Fibroblast of lung (primary cell): ENCODE results near the gene P3H1.

ENCODE experiments used
- EZH2 ChIP-seq: IDR thresholded peaks from 2 replicates; pipeline ENCODE4 v1.5.1; 2012; ENCODE audit warnings: low read length, control low read depth, mild to moderate bottlenecking; ENCODE audit errors: missing control alignments
- TF ChIP-seq, protein P1 (sequence below), 2 donors: IDR thresholded peaks in 1 of 2; conservative IDR thresholded peaks in 1 of 2; 1 replicate in 1 of 2; 2 replicates in 1 of 2; pipeline ENCODE4 v1.5.1; 2011 to 2012; ENCODE audit warnings: low read length in 2 of 2, control low read depth in 1 of 2, inconsistent platforms in 1 of 2, low read depth in 1 of 2, mild to moderate bottlenecking in 1 of 2

GRCh38 chr1:42801832-42802473 lies 35.1 kb upstream of the P3H1 start:
- TF ChIP-seq, protein P1, sequence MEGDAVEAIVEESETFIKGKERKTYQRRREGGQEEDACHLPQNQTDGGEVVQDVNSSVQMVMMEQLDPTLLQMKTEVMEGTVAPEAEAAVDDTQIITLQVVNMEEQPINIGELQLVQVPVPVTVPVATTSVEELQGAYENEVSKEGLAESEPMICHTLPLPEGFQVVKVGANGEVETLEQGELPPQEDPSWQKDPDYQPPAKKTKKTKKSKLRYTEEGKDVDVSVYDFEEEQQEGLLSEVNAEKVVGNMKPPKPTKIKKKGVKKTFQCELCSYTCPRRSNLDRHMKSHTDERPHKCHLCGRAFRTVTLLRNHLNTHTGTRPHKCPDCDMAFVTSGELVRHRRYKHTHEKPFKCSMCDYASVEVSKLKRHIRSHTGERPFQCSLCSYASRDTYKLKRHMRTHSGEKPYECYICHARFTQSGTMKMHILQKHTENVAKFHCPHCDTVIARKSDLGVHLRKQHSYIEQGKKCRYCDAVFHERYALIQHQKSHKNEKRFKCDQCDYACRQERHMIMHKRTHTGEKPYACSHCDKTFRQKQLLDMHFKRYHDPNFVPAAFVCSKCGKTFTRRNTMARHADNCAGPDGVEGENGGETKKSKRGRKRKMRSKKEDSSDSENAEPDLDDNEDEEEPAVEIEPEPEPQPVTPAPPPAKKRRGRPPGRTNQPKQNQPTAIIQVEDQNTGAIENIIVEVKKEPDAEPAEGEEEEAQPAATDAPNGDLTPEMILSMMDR (conservative IDR thresholded peaks at IDR 0.05 in 1 of 2, IDR thresholded peaks at IDR 0.05 in 1 of 2; ENCODE audit: low read depth in 1 of 2, low read length in 2 of 2): no peak
- TF ChIP-seq EZH2: no peak
